Measurements from ENCODE around the gene PNMA3.
"Not testable (repeated sequence)": the region's sequence is repeated elsewhere in the genome, so short reads cannot be mapped to it uniquely, and the experiment has no call there.

The PNMA3 gene

DNA sequence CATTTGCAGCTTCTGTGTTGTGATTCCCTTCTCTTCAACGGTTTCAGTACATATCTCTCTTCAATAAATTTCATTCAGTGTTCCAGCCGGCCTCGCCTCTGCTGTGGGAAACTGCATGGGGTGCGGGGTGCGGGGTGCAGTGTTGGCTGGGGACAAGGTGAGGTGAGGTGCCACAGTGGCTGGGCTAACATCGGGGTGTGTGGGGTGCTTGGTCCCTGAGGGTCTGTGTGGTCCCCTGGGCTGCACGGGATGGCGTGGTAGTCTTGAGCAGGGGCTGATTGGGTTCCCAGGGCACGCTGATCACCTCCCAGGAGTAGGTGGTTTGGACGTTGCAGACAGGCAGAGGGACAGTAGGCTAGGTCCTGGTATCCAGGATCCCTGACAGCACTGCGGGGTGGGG, 18.7 kb downstream of the PNMA3 start:
- no peak for DNase-seq

- no peak for DNase-seq
Observed at GRCh38 chrX:153075366-153075765, 19.1 kb downstream of the PNMA3 start.

- DNase-seq = not testable (repeated sequence)
Observed at GRCh38 chrX:153077437-153078135, 21.3 kb downstream of the PNMA3 start.

DNA sequence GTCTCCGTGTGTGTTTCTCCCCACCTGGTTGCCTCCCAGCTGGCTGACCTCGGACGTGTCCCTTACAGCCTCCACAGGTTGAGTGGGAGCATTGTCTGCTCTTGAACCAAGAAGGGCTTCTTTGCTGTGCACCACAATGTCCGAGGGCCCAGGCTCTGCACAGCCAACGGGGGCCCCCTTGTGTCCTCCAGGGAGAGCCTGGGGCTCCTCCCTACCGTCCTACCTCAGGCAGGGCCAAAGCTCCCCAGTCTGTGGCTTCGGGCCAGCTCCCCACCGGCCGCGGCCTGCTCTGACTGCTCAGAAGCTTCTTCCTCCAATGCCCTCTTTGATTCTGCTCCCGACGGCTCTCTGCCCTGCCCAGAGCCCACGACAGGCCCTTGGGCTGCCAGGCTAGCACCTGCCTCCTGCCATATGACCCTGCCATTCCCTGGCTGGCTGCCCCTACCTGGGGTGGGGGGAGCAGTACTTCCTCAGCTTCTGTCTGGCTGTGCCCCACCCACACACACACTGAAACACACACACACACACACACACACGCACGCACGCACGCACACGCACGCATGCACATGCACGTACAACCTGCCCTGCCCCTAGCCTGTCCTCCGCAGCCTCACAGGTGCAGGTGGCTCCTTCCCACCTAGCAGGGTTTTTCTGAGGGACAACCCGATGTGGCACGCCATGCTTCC, 27.1 kb downstream of the PNMA3 start:
- not testable (repeated sequence) for DNase-seq

- no peak for DNase-seq
Observed at GRCh38 chrX:153102418-153102817, 46.1 kb downstream of the PNMA3 start.

DNA sequence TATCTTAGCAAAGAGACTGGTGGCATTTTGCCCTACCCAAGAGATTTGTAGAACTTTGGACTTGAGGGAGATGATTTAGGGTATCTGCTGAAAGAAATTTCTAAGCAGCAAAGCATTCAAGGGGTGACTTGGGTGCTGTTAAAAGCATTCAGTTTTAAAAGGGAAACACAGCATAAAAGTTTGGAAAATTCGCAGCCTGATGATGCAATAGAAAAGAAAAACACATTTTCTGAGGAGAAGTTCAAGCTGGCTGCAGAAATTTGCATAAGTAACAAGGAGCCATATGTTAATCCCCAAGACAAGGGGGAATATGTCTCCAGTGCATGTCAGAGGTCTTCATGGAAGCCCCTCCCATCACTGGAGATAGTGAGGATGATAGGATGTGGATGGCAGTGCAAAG, 48.7 kb downstream of the PNMA3 start:
- not testable (repeated sequence) for DNase-seq

GRCh38 chrX:153106092-153106801, 50.0 kb downstream of the PNMA3 start:
- not testable (repeated sequence) for DNase-seq

Measured in stimulated activated CD4-positive, alpha-beta T cell treated with anti-CD3 and anti-CD28 coated beads, Interleukin-1b, Interleukin-23, amount 100 ng/mL, for 48 hours (primary cell).